OCI-LY3 (cell line): ENCODE data around the gene PREX1.

Source experiments
- H2AFZ ChIP-seq: fragments of 200-600, 300-600 bp; shearing (Covaris generic); 2 replicates; pipeline ENCODE4 v1.6.0; 2014; ENCODE audit warnings: antibody characterized with exemption, low read depth, low read length
- H3K27ac ChIP-seq: fragments of 200-600, 300-600 bp; sonication (generic); 2 replicates; pipeline ENCODE4 v1.5.1; 2014; ENCODE audit warnings: mild to moderate bottlenecking, low read length, moderate library complexity, mixed read lengths
- H3K27me3 ChIP-seq: fragments of 200-600, 300-600 bp; sonication (generic); 2 replicates; pipeline ENCODE4 v1.6.1; 2014; ENCODE audit warnings: low read depth, low read length, mixed read lengths
- H3K36me3 ChIP-seq: fragments of 200-600, 300-600 bp; sonication (generic); replicated peaks from 2 replicates; pipeline ENCODE3; 2014; ENCODE audit warnings: low read depth, low read length, mixed read lengths
- H3K4me1 ChIP-seq: fragments of 300-600, 200-600 bp; sonication (generic); 2 replicates; pipeline ENCODE4 v1.6.1; 2014; ENCODE audit warnings: low read length, mixed read lengths
- H3K4me2 ChIP-seq: fragments of 200-600, 300-600 bp; sonication (generic); 2 replicates; pipeline ENCODE4 v1.6.1; 2014; ENCODE audit warnings: low read length, mixed read lengths
- H3K4me3 ChIP-seq: fragments of 300-600, 200-600 bp; sonication (generic); 2 replicates; pipeline ENCODE4 v1.5.1; 2014; ENCODE audit warnings: antibody characterized with exemption, mild to moderate bottlenecking, low read length, moderate library complexity
- H3K79me2 ChIP-seq: fragments of 300-600, 200-600 bp; shearing (Covaris generic); 2 replicates; pipeline ENCODE4 v1.6.1; 2014; ENCODE audit warnings: mild to moderate bottlenecking, low read length, mixed read lengths
- H3K9ac ChIP-seq: fragments of 300-600, 200-600 bp; shearing (Covaris generic); 2 replicates; pipeline ENCODE4 v1.6.0; 2014; ENCODE audit warnings: mild to moderate bottlenecking, low read length, moderate library complexity
- H3K9me3 ChIP-seq: fragments of 200-600, 300-600 bp; shearing (Covaris generic); 2 replicates; pipeline ENCODE4 v1.6.1; 2014; ENCODE audit warnings: low read length, mixed read lengths; ENCODE audit not compliant: insufficient read depth
- H4K20me1 ChIP-seq: fragments of 200-600, 300-600 bp; sonication (generic); 2 replicates; pipeline ENCODE4 v1.6.1; 2016; ENCODE audit warnings: low read length, mixed read lengths; ENCODE audit not compliant: insufficient read depth
- EZH2phosphoT487 ChIP-seq: fragments of 200-600 bp; shearing (Covaris generic); IDR thresholded peaks from 2 replicates; pipeline ENCODE4 v1.6.1; 2018; ENCODE audit warnings: antibody characterized with exemption, mixed run types, low read depth
- TF ChIP-seq, protein P1 (sequence below): fragments of 200-600, 300-600 bp; sonication (generic); IDR thresholded peaks from 2 replicates; pipeline ENCODE4 v1.5.1; 2014; ENCODE audit warnings: antibody characterized with exemption, low read length, low read depth

PREX1 gene

DNA sequence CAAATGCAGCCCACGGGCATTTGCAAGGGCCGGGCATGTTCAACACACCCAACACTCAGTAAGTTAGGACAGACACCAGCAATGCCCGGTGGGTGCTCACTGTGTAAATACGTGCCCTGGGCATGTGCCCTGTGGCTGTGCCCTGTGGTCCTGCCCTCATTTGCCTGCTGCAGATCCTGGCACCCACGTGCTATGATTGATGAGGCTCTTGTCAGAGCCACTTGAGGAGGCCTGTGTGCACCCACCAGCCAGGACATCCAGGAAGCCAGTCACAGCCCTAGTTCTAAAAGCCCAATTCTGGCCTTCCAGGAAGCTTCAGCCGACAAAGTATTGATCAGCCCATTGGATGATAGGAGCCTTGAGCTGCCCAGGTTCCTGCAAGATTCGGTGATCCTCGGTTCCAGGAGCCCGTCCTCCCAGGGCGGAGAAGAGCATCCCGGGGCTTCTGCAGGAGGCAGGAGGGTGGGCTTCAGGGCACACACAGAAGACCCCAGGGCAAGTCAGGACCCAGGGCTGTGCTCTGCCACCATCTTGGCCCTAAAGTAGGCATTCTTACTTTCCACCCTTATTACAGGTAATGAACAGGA is 223.9 kb downstream of the PREX1 start:
- H3K27ac ChIP-seq = no peak overlapping the region
- no peak overlapping the region for H3K9ac ChIP-seq
- no peaks in the 10 kb centered on the region for H3K9me3 ChIP-seq
- no peaks in the 10 kb centered on the region for H3K79me2 ChIP-seq
- no peak for TF ChIP-seq EZH2phosphoT487
- TF ChIP-seq, protein P1, sequence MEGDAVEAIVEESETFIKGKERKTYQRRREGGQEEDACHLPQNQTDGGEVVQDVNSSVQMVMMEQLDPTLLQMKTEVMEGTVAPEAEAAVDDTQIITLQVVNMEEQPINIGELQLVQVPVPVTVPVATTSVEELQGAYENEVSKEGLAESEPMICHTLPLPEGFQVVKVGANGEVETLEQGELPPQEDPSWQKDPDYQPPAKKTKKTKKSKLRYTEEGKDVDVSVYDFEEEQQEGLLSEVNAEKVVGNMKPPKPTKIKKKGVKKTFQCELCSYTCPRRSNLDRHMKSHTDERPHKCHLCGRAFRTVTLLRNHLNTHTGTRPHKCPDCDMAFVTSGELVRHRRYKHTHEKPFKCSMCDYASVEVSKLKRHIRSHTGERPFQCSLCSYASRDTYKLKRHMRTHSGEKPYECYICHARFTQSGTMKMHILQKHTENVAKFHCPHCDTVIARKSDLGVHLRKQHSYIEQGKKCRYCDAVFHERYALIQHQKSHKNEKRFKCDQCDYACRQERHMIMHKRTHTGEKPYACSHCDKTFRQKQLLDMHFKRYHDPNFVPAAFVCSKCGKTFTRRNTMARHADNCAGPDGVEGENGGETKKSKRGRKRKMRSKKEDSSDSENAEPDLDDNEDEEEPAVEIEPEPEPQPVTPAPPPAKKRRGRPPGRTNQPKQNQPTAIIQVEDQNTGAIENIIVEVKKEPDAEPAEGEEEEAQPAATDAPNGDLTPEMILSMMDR = no peak
- H3K4me3 ChIP-seq = no peak overlapping the region
- H2AFZ ChIP-seq = no peak overlapping the region
- H3K27me3 ChIP-seq = 0 out of 2 replicates have a peak, but pooled peaks cover 8% of the 10 kb centered on the region
- H4K20me1 ChIP-seq = no peaks in the 10 kb centered on the region
- H3K4me1 ChIP-seq = no peaks in the 10 kb centered on the region; the same call in 1 of the 2 replicates
- no peaks in the 10 kb centered on the region for H3K36me3 ChIP-seq
- no peak overlapping the region for H3K4me2 ChIP-seq

GRCh38 chr20:48603116-48603818 is 224.5 kb downstream of the PREX1 start:
- 0 out of 2 replicates have a peak, but pooled peaks cover 8% of the 10 kb centered on the region for H3K27me3 ChIP-seq
- H4K20me1 ChIP-seq = no peaks in the 10 kb centered on the region
- H3K9ac ChIP-seq = no peak overlapping the region
- no peak overlapping the region for H2AFZ ChIP-seq
- no peak overlapping the region for H3K4me3 ChIP-seq
- TF ChIP-seq EZH2phosphoT487 = no peak
- H3K79me2 ChIP-seq = no peaks in the 10 kb centered on the region
- no peak overlapping the region for H3K4me2 ChIP-seq
- H3K4me1 ChIP-seq = no peaks in the 10 kb centered on the region; the same call in 1 of the 2 replicates
- no peaks in the 10 kb centered on the region for H3K9me3 ChIP-seq
- no peak overlapping the region for H3K27ac ChIP-seq
- no peaks in the 10 kb centered on the region for H3K36me3 ChIP-seq

DNA sequence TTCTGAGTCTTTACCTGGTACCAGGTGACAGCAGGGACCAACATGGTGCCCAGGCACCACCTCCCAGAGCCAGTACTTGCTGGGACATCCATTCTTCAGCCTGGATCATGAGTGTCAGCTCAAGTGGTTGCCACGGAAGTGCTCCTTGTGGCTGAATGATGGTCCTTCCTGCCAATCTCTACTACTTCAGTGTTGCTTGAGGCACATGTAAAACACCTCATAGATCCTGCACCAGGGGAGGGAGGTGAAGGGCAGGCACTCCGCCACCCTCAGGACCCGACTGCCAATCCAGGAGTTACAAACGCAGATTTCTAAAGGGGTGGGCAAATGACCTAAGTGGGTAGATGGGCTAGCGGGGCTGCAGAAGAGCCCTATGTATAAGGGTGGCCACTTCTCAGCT is 226.0 kb downstream of the PREX1 start:
- H3K27me3 ChIP-seq = 0 out of 2 replicates have a peak, but pooled peaks cover 8% of the 10 kb centered on the region
- H3K9ac ChIP-seq = no peak overlapping the region
- no peaks in the 10 kb centered on the region; the same call in 1 of the 2 replicates for H3K4me1 ChIP-seq
- H3K27ac ChIP-seq = no peak overlapping the region
- H3K4me3 ChIP-seq = no peak overlapping the region
- no peak overlapping the region for H3K4me2 ChIP-seq
- H3K36me3 ChIP-seq = no peaks in the 10 kb centered on the region
- H2AFZ ChIP-seq = no peak overlapping the region
- TF ChIP-seq, protein P1 = no peak
- no peak for TF ChIP-seq EZH2phosphoT487
- H4K20me1 ChIP-seq = no peaks in the 10 kb centered on the region
- H3K9me3 ChIP-seq = no peaks in the 10 kb centered on the region
- H3K79me2 ChIP-seq = no peaks in the 10 kb centered on the region

GRCh38 chr20:48600470-48600945 is 227.3 kb downstream of the PREX1 start:
- H3K4me3 ChIP-seq = no peak overlapping the region
- no peaks in the 10 kb centered on the region; the same call in 1 of the 2 replicates for H3K9me3 ChIP-seq
- H3K27me3 ChIP-seq = peaks cover 12% of the 10 kb centered on the region; the same call in 1 of the 2 replicates
- no peak overlapping the region for H3K27ac ChIP-seq
- no peak overlapping the region for H3K4me2 ChIP-seq
- no peaks in the 10 kb centered on the region; the same call in 1 of the 2 replicates for H3K4me1 ChIP-seq
- no peaks in the 10 kb centered on the region for H3K79me2 ChIP-seq
- H2AFZ ChIP-seq = no peak overlapping the region
- H3K9ac ChIP-seq = no peak overlapping the region
- no peak for TF ChIP-seq EZH2phosphoT487
- TF ChIP-seq, protein P1 = no peak
- no peaks in the 10 kb centered on the region for H4K20me1 ChIP-seq
- no peaks in the 10 kb centered on the region for H3K36me3 ChIP-seq
